ENCODE data around the gene GON4L.

GON4L gene

Small RNAs within 50 kb of the gene (small RNA-seq; reads per million reads assigned to genes)
- gene RF00015: 0 reads per million in 2 experiments

All from SK-N-DZ (cell line).